Loucy (cell line): ENCODE data around the gene NRXN3.

Experiments
- EZH2phosphoT487 ChIP-seq: fragments of 200-600 bp; IDR thresholded peaks from 2 replicates; pipeline ENCODE4 v1.6.1; 2018; ENCODE audit warnings: antibody characterized with exemption, mild to moderate bottlenecking, moderate library complexity, borderline replicate concordance
- TF ChIP-seq, protein P1 (sequence below): fragments of 200-600 bp; sonication (generic); conservative IDR thresholded peaks from 2 replicates; pipeline ENCODE4 v1.5.1; 2014; ENCODE audit warnings: mild to moderate bottlenecking, antibody characterized with exemption, low read length

DNA sequence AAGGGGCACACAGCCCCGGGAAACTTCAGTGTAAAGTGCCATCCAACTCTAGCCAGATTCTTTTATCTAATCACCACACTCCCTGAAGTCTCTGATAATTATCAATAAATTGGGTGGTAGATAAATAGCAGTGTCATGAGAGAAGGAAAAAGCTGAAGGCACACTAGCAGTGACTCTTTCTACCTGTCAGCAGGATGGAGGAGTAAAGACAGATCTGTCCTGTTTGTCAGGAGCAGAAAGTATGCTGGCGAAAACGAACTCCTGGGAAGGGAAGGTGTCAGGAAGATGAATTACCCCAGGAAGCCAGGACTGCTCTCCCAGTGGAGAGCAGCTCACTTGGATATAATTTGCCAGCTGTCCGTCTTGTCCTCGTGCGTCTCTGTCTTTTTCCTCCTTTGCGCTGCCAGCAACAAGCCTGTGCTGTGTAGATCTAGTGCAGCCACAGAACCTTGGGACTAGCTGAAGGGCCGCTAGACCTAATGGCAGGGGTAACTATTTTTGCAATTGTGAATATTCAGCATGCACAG lies 1059.3 kb downstream of the NRXN3 start:
- TF ChIP-seq, protein P1, sequence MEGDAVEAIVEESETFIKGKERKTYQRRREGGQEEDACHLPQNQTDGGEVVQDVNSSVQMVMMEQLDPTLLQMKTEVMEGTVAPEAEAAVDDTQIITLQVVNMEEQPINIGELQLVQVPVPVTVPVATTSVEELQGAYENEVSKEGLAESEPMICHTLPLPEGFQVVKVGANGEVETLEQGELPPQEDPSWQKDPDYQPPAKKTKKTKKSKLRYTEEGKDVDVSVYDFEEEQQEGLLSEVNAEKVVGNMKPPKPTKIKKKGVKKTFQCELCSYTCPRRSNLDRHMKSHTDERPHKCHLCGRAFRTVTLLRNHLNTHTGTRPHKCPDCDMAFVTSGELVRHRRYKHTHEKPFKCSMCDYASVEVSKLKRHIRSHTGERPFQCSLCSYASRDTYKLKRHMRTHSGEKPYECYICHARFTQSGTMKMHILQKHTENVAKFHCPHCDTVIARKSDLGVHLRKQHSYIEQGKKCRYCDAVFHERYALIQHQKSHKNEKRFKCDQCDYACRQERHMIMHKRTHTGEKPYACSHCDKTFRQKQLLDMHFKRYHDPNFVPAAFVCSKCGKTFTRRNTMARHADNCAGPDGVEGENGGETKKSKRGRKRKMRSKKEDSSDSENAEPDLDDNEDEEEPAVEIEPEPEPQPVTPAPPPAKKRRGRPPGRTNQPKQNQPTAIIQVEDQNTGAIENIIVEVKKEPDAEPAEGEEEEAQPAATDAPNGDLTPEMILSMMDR = no peak
- no peak for TF ChIP-seq EZH2phosphoT487
